Activated CD4-positive, alpha-beta memory T cell treated with anti-CD3 and anti-CD28 coated beads for 36 hours (primary cell): ENCODE data around the gene TPM3. TPM values are rescaled to one million over a fixed set of nuclear protein-coding genes. Genes with fewer than 3 reads are reported as not detected.

ENCODE experiments used
- microRNA-seq: library from miRNA; unstranded; fragments of <30 nt; microRNA quantifications from one replicate; pipeline ENCODE4 v1.2.0, GENCODE V29; 2022; ENCODE audit warnings: borderline number of aligned reads, borderline microRNAs expressed, borderline replicate concordance
- total RNA-seq, 2 experiments: library from RNA; stranded (reverse); gene quantifications; one replicate each; pipeline ENCODE4 v1.2.3, GENCODE V29; 2021

The TPM3 gene
- total RNA-seq, 2 experiments from 2014 or later, result 726 to 736 TPM

Small RNAs within 50 kb of the gene (microRNA-seq; reads per million reads assigned to microRNA genes)
- 29.1 reads per million, percentile 49 among the genes with 10 or more reads in this experiment for gene MIR190B

Other genes starting within 250 kb of the TPM3 start
- gene DENND4B, start 245.4 kb downstream of the TPM3 start, total RNA-seq, result 100 to 1,000 TPM in 1 of 2 experiments, 10 to 100 TPM in 1; 98.1 to 108 TPM
- gene CRTC2, start 233.5 kb downstream of the TPM3 start, total RNA-seq, result 10 to 100 TPM; 60.8 to 78.0 TPM
- gene SLC39A1, start 228.6 kb downstream of the TPM3 start, total RNA-seq, result 10 to 100 TPM; 67.0 to 68.7 TPM
- 1 to 10 TPM; 8.5 to 8.7 TPM for gene CREB3L4, start 224.2 kb downstream of the TPM3 start, total RNA-seq
- gene JTB, start 214.4 kb downstream of the TPM3 start, total RNA-seq, result 100 to 1,000 TPM; 134 to 136 TPM
- gene RAB13, start 205.8 kb downstream of the TPM3 start, total RNA-seq, result 1 to 10 TPM; 2.9 to 4.1 TPM
- 1,000 to 10,000 TPM; 1,861 to 1,992 TPM for gene RPS27, start 201.3 kb downstream of the TPM3 start, total RNA-seq
- under 1 TPM; 0.05 to 0.12 TPM for gene NUP210L, start 37.0 kb downstream of the TPM3 start, total RNA-seq
- gene CFAP141, start 14.2 kb upstream of the TPM3 start, total RNA-seq, result not detected
- 100 to 1,000 TPM; 180 to 183 TPM for gene UBAP2L, start 28.9 kb upstream of the TPM3 start, total RNA-seq
- 100 to 1,000 TPM; 168 to 169 TPM for gene HAX1, start 80.5 kb upstream of the TPM3 start, total RNA-seq
- gene AQP10, start 129.0 kb upstream of the TPM3 start, total RNA-seq, result not detected
- gene ATP8B2, start 133.4 kb upstream of the TPM3 start, total RNA-seq, result 10 to 100 TPM; 58.5 to 59.9 TPM
- gene IL6R, start 213.2 kb upstream of the TPM3 start, total RNA-seq, result 10 to 100 TPM; 30.2 to 30.5 TPM